HepG2 (cell line): ENCODE measurements around the gene VPS25. TPM values are rescaled to one million over a fixed set of nuclear protein-coding genes. Genes with fewer than 3 reads are reported as not detected.

Experiments
- AGO1 ChIP-seq: fragments of 200-400 bp; formaldehyde crosslinking; IDR thresholded peaks from 2 replicates; pipeline ENCODE4 v1.6.1; 2017; ENCODE audit warnings: mild to moderate bottlenecking, low read depth, low read length, moderate library complexity; ENCODE audit not compliant: poor library complexity, severe bottlenecking
- CBX5 ChIP-seq: sonication (generic); formaldehyde crosslinking; IDR thresholded peaks from 2 replicates; pipeline ENCODE4 v1.4.0; 2020; ENCODE audit warnings: missing genetic modification reagents, borderline replicate concordance
- CERS6 ChIP-seq: sonication (generic); formaldehyde crosslinking; IDR thresholded peaks from 2 replicates; pipeline ENCODE4 v1.5.0; 2020; ENCODE audit warnings: missing genetic modification reagents
- FOXC1 ChIP-seq: sonication (generic); formaldehyde crosslinking; IDR thresholded peaks from 2 replicates; pipeline ENCODE4 v1.8.0; 2022; ENCODE audit warnings: mild to moderate bottlenecking, missing genetic modification reagents, borderline replicate concordance
- HNRNPH1 ChIP-seq: fragments of 200-400 bp; formaldehyde crosslinking; optimal IDR thresholded peaks from 2 replicates; pipeline ENCODE3; 2017; ENCODE audit warnings: mild to moderate bottlenecking, low read depth, low read length
- HOXA3 ChIP-seq: sonication (generic); formaldehyde crosslinking; IDR thresholded peaks from 2 replicates; pipeline ENCODE4 v1.5.0; 2020; ENCODE audit warnings: missing genetic modification reagents
- MED13 ChIP-seq: sonication (generic); formaldehyde crosslinking; IDR thresholded peaks from 2 replicates; pipeline ENCODE4 v1.5.0; 2020; ENCODE audit warnings: missing genetic modification reagents
- RELA ChIP-seq: sonication (generic); formaldehyde crosslinking; IDR thresholded peaks from 2 replicates; pipeline ENCODE4 v1.4.0; 2020; ENCODE audit warnings: missing genetic modification reagents
- RNF219 ChIP-seq: sonication (generic); formaldehyde crosslinking; IDR thresholded peaks from 2 replicates; pipeline ENCODE4 v1.5.0; 2020; ENCODE audit warnings: mild to moderate bottlenecking, missing genetic modification reagents
- STAT5B ChIP-seq: sonication (generic); formaldehyde crosslinking; IDR thresholded peaks from 2 replicates; pipeline ENCODE4 v1.4.0; 2020; ENCODE audit warnings: missing genetic modification reagents
- YEATS4 ChIP-seq: sonication (generic); formaldehyde crosslinking; IDR thresholded peaks from 2 replicates; pipeline ENCODE4 v1.4.0; 2020; ENCODE audit warnings: missing genetic modification reagents, borderline replicate concordance
- ZBTB8A ChIP-seq: sonication (generic); formaldehyde crosslinking; IDR thresholded peaks from 2 replicates; pipeline ENCODE4 v1.4.0; 2020; ENCODE audit warnings: mild to moderate bottlenecking, low read depth, missing genetic modification reagents, borderline replicate concordance
- ZNF205 ChIP-seq: IDR thresholded peaks from 2 replicates; pipeline ENCODE4 v1.6.1; 2018; ENCODE audit warnings: missing biosample characterization, missing genetic modification reagents
- ZNF446 ChIP-seq: sonication (generic); formaldehyde crosslinking; IDR thresholded peaks from 2 replicates; pipeline ENCODE4 v1.5.0; 2020; ENCODE audit warnings: mild to moderate bottlenecking, missing genetic modification reagents
- ZNF550 ChIP-seq: sonication (generic); formaldehyde crosslinking; IDR thresholded peaks from 2 replicates; pipeline ENCODE4 v1.4.0; 2020; ENCODE audit warnings: mild to moderate bottlenecking, missing genetic modification reagents, borderline replicate concordance
- ZNF710 ChIP-seq: sonication (generic); formaldehyde crosslinking; IDR thresholded peaks from 2 replicates; pipeline ENCODE4 v1.5.0; 2020; ENCODE audit warnings: mild to moderate bottlenecking, missing genetic modification reagents, borderline replicate concordance
- ZNF784 ChIP-seq: sonication (generic); formaldehyde crosslinking; IDR thresholded peaks from 2 replicates; pipeline ENCODE4 v1.5.1; 2020; ENCODE audit warnings: missing genetic modification reagents, mild to moderate bottlenecking, borderline replicate concordance
- ZNF792 ChIP-seq: IDR thresholded peaks from 2 replicates; pipeline ENCODE4 v1.6.1; 2016
- polyA plus RNA-seq, 8 experiments: library from polyadenylated mRNA; depleted of rRNA in 3 of 8; stranded (reverse) in 7 of 8; unstranded in 1 of 8; fragments of >200 nt; fragmentation: Illumina TruSeq in 4 of 8; extraction: Trizol in 4 of 8; gene quantifications; 2 replicates each; pipeline versions ENCODE4 v1.2.1 to v1.2.3, GENCODE V29; 2011 to 2016; ENCODE audit warnings: low read depth in 4 of 8, missing spikeins in 1 of 8, mixed read lengths in 1 of 8; ENCODE audit not compliant: insufficient read depth in 1 of 8
- total RNA-seq, 5 experiments: library from RNA; depleted of rRNA; stranded (reverse); fragments of >200 nt; fragmentation: Illumina TruSeq; extraction: Trizol; gene quantifications; 2 replicates each; pipeline ENCODE4 v1.2.3, GENCODE V29; 2016; ENCODE audit warnings: low read depth in 1 of 5
- TF ChIP-seq, protein P1 (sequence below): sonication (generic); formaldehyde crosslinking; IDR thresholded peaks from 2 replicates; pipeline ENCODE4 v1.5.1; 2020; ENCODE audit warnings: mild to moderate bottlenecking, missing genetic modification reagents, moderate library complexity

The VPS25 gene
- total and polyA plus RNA-seq, 2 of the 13 experiments (the other 11 are each of a cell fraction or from before 2014, with no cell fraction given), result 161 to 249 TPM

- TF ChIP-seq CERS6 (CRISPR knock-in tag) (no peak), HNRNPH1 (no peak), ZBTB8A (CRISPR knock-in tag) (no peak), ZNF550 (CRISPR knock-in tag) (no peak), ZNF792 (CRISPR knock-in tag) (no peak), STAT5B (no peak), ZNF710 (no peak), RNF219 (no peak), FOXC1 (CRISPR knock-in tag) (no peak), YEATS4 (no peak), MED13 (CRISPR knock-in tag) (no peak), ZNF784 (CRISPR knock-in tag) (no peak), ZNF446 (CRISPR knock-in tag) (0 out of 2 replicates have a peak, but pooled peaks have one; percentile 54), RELA (CRISPR knock-in tag) (no peak), HOXA3 (CRISPR knock-in tag) (no peak), AGO1 (peak; percentile 66), ZNF205 (CRISPR knock-in tag) (no peak), CBX5 (CRISPR knock-in tag) (no peak)
- TF ChIP-seq, protein P1, sequence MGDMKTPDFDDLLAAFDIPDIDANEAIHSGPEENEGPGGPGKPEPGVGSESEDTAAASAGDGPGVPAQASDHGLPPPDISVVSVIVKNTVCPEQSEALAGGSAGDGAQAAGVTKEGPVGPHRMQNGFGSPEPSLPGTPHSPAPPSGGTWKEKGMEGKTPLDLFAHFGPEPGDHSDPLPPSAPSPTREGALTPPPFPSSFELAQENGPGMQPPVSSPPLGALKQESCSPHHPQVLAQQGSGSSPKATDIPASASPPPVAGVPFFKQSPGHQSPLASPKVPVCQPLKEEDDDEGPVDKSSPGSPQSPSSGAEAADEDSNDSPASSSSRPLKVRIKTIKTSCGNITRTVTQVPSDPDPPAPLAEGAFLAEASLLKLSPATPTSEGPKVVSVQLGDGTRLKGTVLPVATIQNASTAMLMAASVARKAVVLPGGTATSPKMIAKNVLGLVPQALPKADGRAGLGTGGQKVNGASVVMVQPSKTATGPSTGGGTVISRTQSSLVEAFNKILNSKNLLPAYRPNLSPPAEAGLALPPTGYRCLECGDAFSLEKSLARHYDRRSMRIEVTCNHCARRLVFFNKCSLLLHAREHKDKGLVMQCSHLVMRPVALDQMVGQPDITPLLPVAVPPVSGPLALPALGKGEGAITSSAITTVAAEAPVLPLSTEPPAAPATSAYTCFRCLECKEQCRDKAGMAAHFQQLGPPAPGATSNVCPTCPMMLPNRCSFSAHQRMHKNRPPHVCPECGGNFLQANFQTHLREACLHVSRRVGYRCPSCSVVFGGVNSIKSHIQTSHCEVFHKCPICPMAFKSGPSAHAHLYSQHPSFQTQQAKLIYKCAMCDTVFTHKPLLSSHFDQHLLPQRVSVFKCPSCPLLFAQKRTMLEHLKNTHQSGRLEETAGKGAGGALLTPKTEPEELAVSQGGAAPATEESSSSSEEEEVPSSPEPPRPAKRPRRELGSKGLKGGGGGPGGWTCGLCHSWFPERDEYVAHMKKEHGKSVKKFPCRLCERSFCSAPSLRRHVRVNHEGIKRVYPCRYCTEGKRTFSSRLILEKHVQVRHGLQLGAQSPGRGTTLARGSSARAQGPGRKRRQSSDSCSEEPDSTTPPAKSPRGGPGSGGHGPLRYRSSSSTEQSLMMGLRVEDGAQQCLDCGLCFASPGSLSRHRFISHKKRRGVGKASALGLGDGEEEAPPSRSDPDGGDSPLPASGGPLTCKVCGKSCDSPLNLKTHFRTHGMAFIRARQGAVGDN (CRISPR knock-in tag), result peak; percentile 40
Observed at GRCh38 chr17:42782166-42783061, 9.2 kb downstream of the VPS25 start (continued).
